K562 (cell line): ENCODE measurements around the gene ING2. TPM values are rescaled to one million over a fixed set of nuclear protein-coding genes. Genes with fewer than 3 reads are reported as not detected.

Experiments used
- ATAC-seq: fragments of 200-7000 bp; cut with Tn5 transposase; 3 replicates; pipeline ENCODE4 v1.9.1; 2020; ENCODE audit warnings: moderate library complexity
- BruUV-seq: library from RNA; stranded (reverse); fragments of 400-500 nt; replicated peaks from 2 replicates; lab custom pipeline; 2021; lab: Mats Ljungman, UMichigan
- CTCF ChIA-PET: fragments of 300-600 bp; formaldehyde crosslinking; extraction: SDS; loops from one replicate; lab custom pipeline; 2021; ENCODE audit warnings: low intra/inter-chr PET ratio; lab: Yijun Ruan, JAX
- POLR2A ChIA-PET: fragments of 300-600, 350-650 bp; sonication (Branson Sonifier 250); formaldehyde crosslinking; extraction: SDS; loops from one replicate; lab custom pipeline; 2021; ENCODE audit warnings: antibody characterized with exemption, inconsistent platforms; lab: Yijun Ruan, JAX
- DNase-seq, 4 experiments: peaks; one replicate each; pipeline versions ENCODE4 v3.0.0 to v3.0.0-alpha.2; 2011 to 2018; ENCODE audit warnings: low spot score in 3 of 4, mixed read lengths in 3 of 4; ENCODE audit errors: extremely low read depth in 1 of 4
- FAIRE-seq: peaks from 2 replicates; lab custom pipeline; 2011; peaks lifted over from hg19 to GRCh38; lab: Jason Lieb, UNC
- H2AFZ ChIP-seq: 2 replicates; pipeline ENCODE4 v1.6.0; 2011; ENCODE audit warnings: low read depth, low read length, control low read depth, inconsistent platforms
- H3K27ac ChIP-seq: fragments of 200-600 bp; 3 replicates; pipeline ENCODE4 v1.8.0; 2011; ENCODE audit warnings: low read depth, mild to moderate bottlenecking, control low read depth, inconsistent platforms, low read length, moderate library complexity, mixed read lengths; ENCODE audit errors: extremely low read depth
- H3K27me3 ChIP-seq, 2 experiments: fragments of 300-600 bp in 1 of 2; 2 replicates in 1 of 2; 3 replicates in 1 of 2; pipeline versions ENCODE4 v1.6.0 to v1.8.0; 2011; ENCODE audit warnings: inconsistent platforms in 2 of 2, low read length in 2 of 2, mild to moderate bottlenecking in 1 of 2, mixed read lengths in 1 of 2, moderate library complexity in 1 of 2; ENCODE audit not compliant: control insufficient read depth in 2 of 2, insufficient read depth in 2 of 2
- H3K36me3 ChIP-seq: fragments of 300-600 bp; 3 replicates; pipeline ENCODE4 v1.8.0; 2011; ENCODE audit warnings: mild to moderate bottlenecking, low read length, inconsistent platforms; ENCODE audit not compliant: control insufficient read depth, insufficient read depth
- H3K4me1 ChIP-seq, 2 experiments: fragments of 200-600 bp in 1 of 2; replicated peaks in 1 of 2; 2 replicates in 1 of 2; 3 replicates in 1 of 2; pipeline versions ENCODE4 v1.5.1 to v1.8.0; 2011; ENCODE audit warnings: inconsistent platforms in 2 of 2, low read length in 2 of 2, mild to moderate bottlenecking in 1 of 2, mixed read lengths in 1 of 2, moderate library complexity in 1 of 2; ENCODE audit not compliant: control insufficient read depth in 2 of 2, insufficient read depth in 2 of 2
- H3K4me2 ChIP-seq: 2 replicates; pipeline ENCODE4 v1.6.1; 2011; ENCODE audit warnings: low read length, control low read depth, inconsistent platforms, mixed read lengths; ENCODE audit not compliant: insufficient read depth
- H3K4me3 ChIP-seq: fragments of 200-600 bp; sonication (generic), shearing (Covaris generic); 2 replicates; pipeline ENCODE4 v1.5.1; 2016; ENCODE audit warnings: control low read depth, inconsistent platforms
- H3K79me2 ChIP-seq: fragments of 200-600 bp; 3 replicates; pipeline ENCODE4 v1.8.0; 2011; ENCODE audit warnings: low read length, inconsistent platforms; ENCODE audit not compliant: control insufficient read depth, insufficient read depth
- H3K9ac ChIP-seq, 2 experiments: 2 replicates each; pipeline versions ENCODE4 v1.6.0 to v1.6.1; 2011; ENCODE audit warnings: low read depth in 2 of 2, low read length in 2 of 2, control low read depth in 1 of 2, inconsistent platforms in 1 of 2, mild to moderate bottlenecking in 1 of 2, mixed read lengths in 1 of 2; ENCODE audit not compliant: insufficient read depth in 1 of 2
- H3K9me1 ChIP-seq: one replicate; pipeline ENCODE4 v1.6.0; 2011; ENCODE audit warnings: inconsistent platforms, mild to moderate bottlenecking, low read length, moderate library complexity; ENCODE audit not compliant: control insufficient read depth, insufficient read depth
- H3K9me3 ChIP-seq: replicated peaks from 2 replicates; pipeline ENCODE4 v1.5.1; 2011; ENCODE audit warnings: low read depth, low read length, inconsistent platforms; ENCODE audit not compliant: control insufficient read depth, insufficient read depth
- H4K20me1 ChIP-seq: replicated peaks from 2 replicates; pipeline ENCODE4 v1.6.1; 2011; ENCODE audit warnings: low read length, inconsistent platforms, mixed read lengths; ENCODE audit not compliant: control insufficient read depth, insufficient read depth
- CEBPB ChIP-seq: fragments of 450-650 bp; IDR thresholded peaks from 2 replicates; pipeline ENCODE4 v1.6.1; 2016; ENCODE audit warnings: missing genetic modification characterization, missing compliant biosample characterization
- ETV6 ChIP-seq, 3 experiments: fragments of 150-350 bp in 1 of 3; sonication (generic) in 1 of 3; formaldehyde crosslinking in 1 of 3; IDR thresholded peaks; 2 replicates each; pipeline versions ENCODE4 v1.6.1 to v1.8.0; 2014 to 2022; ENCODE audit warnings: borderline replicate concordance in 2 of 3, low read depth in 2 of 3, antibody characterized with exemption in 1 of 3, low read length in 1 of 3, mild to moderate bottlenecking in 1 of 3, missing genetic modification reagents in 1 of 3
- FOXA3 ChIP-seq, 2 experiments: fragments of 450-650 bp in 1 of 2; sonication (generic) in 1 of 2; formaldehyde crosslinking; IDR thresholded peaks in 1 of 2; conservative IDR thresholded peaks in 1 of 2; 2 replicates each; pipeline versions ENCODE4 v1.4.0 to v1.8.0; 2020 to 2022; ENCODE audit warnings: mild to moderate bottlenecking in 2 of 2, missing genetic modification reagents in 1 of 2
- HDAC1 ChIP-seq, 2 experiments: fragments of 450-650 bp; IDR thresholded peaks; 2 replicates each; pipeline ENCODE4 v1.6.1; 2016 to 2017; ENCODE audit warnings: inconsistent platforms in 1 of 2, mild to moderate bottlenecking in 1 of 2, moderate library complexity in 1 of 2
- HMG20A ChIP-seq: fragments of 450-650 bp; formaldehyde crosslinking; conservative IDR thresholded peaks from 2 replicates; pipeline ENCODE4 v1.4.0; 2020; ENCODE audit warnings: mild to moderate bottlenecking, mixed read lengths
- NBN ChIP-seq: fragments of 450-650 bp; IDR thresholded peaks from 2 replicates; pipeline ENCODE4 v1.6.1; 2016; ENCODE audit warnings: low read depth, mild to moderate bottlenecking
- NFE2 ChIP-seq: IDR thresholded peaks from 2 replicates; pipeline ENCODE4 v1.6.1; 2014; ENCODE audit warnings: antibody characterized with exemption, low read depth
- RBM25 ChIP-seq: fragments of 200-400 bp; formaldehyde crosslinking; IDR thresholded peaks from 2 replicates; pipeline ENCODE4 v1.6.1; 2018; ENCODE audit warnings: low read length, low read depth, moderate library complexity; ENCODE audit not compliant: severe bottlenecking
- REST ChIP-seq, 2 experiments: fragments of 450-650 bp; formaldehyde crosslinking in 1 of 2; IDR thresholded peaks; 2 replicates each; pipeline versions ENCODE4 v1.4.0 to v1.6.1; 2014 to 2020; ENCODE audit warnings: mild to moderate bottlenecking in 2 of 2, borderline replicate concordance in 1 of 2, low read depth in 1 of 2
- RNF2 ChIP-seq: sonication (generic); IDR thresholded peaks from 2 replicates; pipeline ENCODE4 v1.6.1; 2016
- WGBS: fragments of 100-300 bp; shearing (Covaris generic); methylation state at CpG from one replicate; pipeline ENCODE4 v1.1.6; 2016; ENCODE audit warnings: low coverage, mixed read lengths; ENCODE audit not compliant: insufficient coverage; ENCODE audit errors: missing lambda C conversion rate; 5-methylcytosine and 5-hydroxymethylcytosine counted together
- in situ Hi-C: fragments of 300-500 bp; cut with MboI; formaldehyde crosslinking; loops from 4 replicates; pipeline ENCODE4 v1.15.0; 2018; ENCODE audit warnings: inconsistent platforms, mixed read lengths
- intact Hi-C: fragments of 100-400 bp; cut with micrococcal nuclease; formaldehyde crosslinking; loops from 2 replicates; pipeline ENCODE4 v1.14.2; 2022
- polyA plus RNA-seq, 8 experiments: library from polyadenylated mRNA; depleted of rRNA in 4 of 8; stranded (reverse) in 5 of 8; unstranded in 3 of 8; fragments of >200 nt; fragmentation: Nextera tagmentation in 2 of 8; fragmentation: Illumina TruSeq in 1 of 8; extraction: Ambion mirVana in 2 of 8; extraction: Trizol in 1 of 8; gene quantifications; 2 replicates each; pipeline versions ENCODE4 v1.2.1 to v1.2.3, GENCODE V29; 2011 to 2014; ENCODE audit warnings: inconsistent platforms in 1 of 8, missing spikeins in 1 of 8
- total RNA-seq, 7 experiments: library from RNA; depleted of rRNA in 6 of 7; stranded (reverse); fragments of >200 nt in 6 of 7; fragmentation: Illumina TruSeq in 2 of 7; extraction: Trizol in 2 of 7; gene quantifications; 2 replicates each; pipeline versions ENCODE4 v1.2.1 to v1.2.3, GENCODE V29; 2011 to 2021; ENCODE audit warnings: low replicate concordance in 1 of 7

ING2 gene
- total and polyA plus RNA-seq, 9 of the 15 experiments (the other 6 are each of a cell fraction or from before 2014, with no cell fraction given) = 2.9 to 21.4 (median 12.4) TPM

GRCh38 chr4:183503497-183504063, 1.3 kb upstream of the ING2 start:
- H4K20me1 ChIP-seq = no peaks in the 10 kb centered on the region; the same call in 1 of the 2 replicates
- peaks cover 17 to 24% of the 10 kb centered on the region in 2 experiments for H3K4me1 ChIP-seq
- under 1% methylated on average over 15 of the region's 15 CpGs for WGBS
- H3K27ac ChIP-seq = peak overlapping the region; percentile 93
- POLR2A ChIA-PET = interaction anchor here (1.0 to 1.8 kb wide), 3 partner anchors 11 to 60 kb away, joined by 5 to 10 read pairs (median 5); no protein-coding TSS in a partner anchor
- H3K27me3 ChIP-seq = no peaks in the 10 kb centered on the region
- peak overlapping the region; percentile 88 to 91 for H3K9ac ChIP-seq
- peaks cover 53% of the 10 kb centered on the region for H3K79me2 ChIP-seq
- H3K4me2 ChIP-seq = peak overlapping the region; percentile 88
- ATAC-seq (no peak), DNase-seq (peak in 1 of 4 experiments; percentile 17), FAIRE-seq (no peak)
- intact Hi-C loops = loop anchor here (1.0 to 5.0 kb wide), 3 partner anchors 31 to 154 kb away; partner anchors contain the start of genes RWDD4 and TRAPPC11
- in situ Hi-C loops = no loop called here
- no peaks in the 10 kb centered on the region for H3K9me1 ChIP-seq
- no peaks in the 10 kb centered on the region for H3K36me3 ChIP-seq
- H3K4me3 ChIP-seq = peak overlapping the region; percentile 92
- H3K9me3 ChIP-seq = no peaks in the 10 kb centered on the region
- CTCF ChIA-PET = no interaction called here
- peak overlapping the region; percentile 90 for H2AFZ ChIP-seq
- BruUV-seq = TSS peak; percentile 67
- TF ChIP-seq HMG20A (CRISPR knock-in tag) (no peak), REST (IDR thresholded peaks at IDR 0.05; ENCODE audit: borderline replicate concordance) (no peak), REST (CRISPR knock-in tag; IDR thresholded peaks at IDR 0.05; ENCODE audit: low read depth) (no peak), NFE2 (peak; percentile 19; the same call in 1 of the 2 replicates), CEBPB (tag) (0 out of 2 replicates have a peak, but pooled peaks have one; percentile 4), NBN (0 out of 2 replicates have a peak, but pooled peaks have one; percentile 34), RBM25 (no peak), ETV6 (IDR thresholded peaks at IDR 0.05; ENCODE audit: borderline replicate concordance in 1 of 2, low read depth in 2 of 2, low read length in 1 of 2) (no peak), ETV6 (CRISPR knock-in tag; IDR thresholded peaks at IDR 0.05; ENCODE audit: borderline replicate concordance) (no peak), FOXA3 (CRISPR knock-in tag; conservative IDR thresholded peaks at IDR 0.05 in 1 of 2, IDR thresholded peaks at IDR 0.05 in 1 of 2) (peak; percentile 81 to 96), HDAC1 (IDR thresholded peaks at IDR 0.05) (0 out of 4 replicates have a peak, but pooled peaks of 1 of the 2 experiments have one; percentile 13), RNF2 (0 out of 2 replicates have a peak, but pooled peaks have one; percentile 13)
